MM.1S (cell line): ENCODE data around the gene EFEMP1.

Source experiments
- CTCF ChIP-seq: fragments of 300-600 bp; sonication (generic); IDR thresholded peaks from 2 replicates; pipeline ENCODE4 v1.5.1; 2016; ENCODE audit warnings: antibody characterized with exemption, low read length, mixed read lengths
- EZH2phosphoT487 ChIP-seq: fragments of 300-600 bp; sonication (generic); IDR thresholded peaks from 2 replicates; pipeline ENCODE4 v1.6.1; 2018; ENCODE audit warnings: antibody characterized with exemption, low read length

- TF ChIP-seq CTCF (no peak), EZH2phosphoT487 (no peak)
Measured at GRCh38 chr2:55874338-55874737, 49.2 kb downstream of the EFEMP1 start.
